ENCODE data around the gene INSYN2B.

INSYN2B gene

GRCh38 chr5:169880785-169881184 is 99.5 kb downstream of the INSYN2B start:
- Histone ChIP-seq H3K36me3 (ENCODE audit: control insufficient read depth, insufficient read depth, low read length) (peaks cover 2% of the 10 kb centered on the region), H3K4me3 (replicated peaks; ENCODE audit: low read depth, low read length) (no peak overlapping the region), H3K27me3 (replicated peaks; ENCODE audit: control insufficient read depth, insufficient read depth, low read length) (no peaks in the 10 kb centered on the region)
- TF ChIP-seq, protein P1, sequence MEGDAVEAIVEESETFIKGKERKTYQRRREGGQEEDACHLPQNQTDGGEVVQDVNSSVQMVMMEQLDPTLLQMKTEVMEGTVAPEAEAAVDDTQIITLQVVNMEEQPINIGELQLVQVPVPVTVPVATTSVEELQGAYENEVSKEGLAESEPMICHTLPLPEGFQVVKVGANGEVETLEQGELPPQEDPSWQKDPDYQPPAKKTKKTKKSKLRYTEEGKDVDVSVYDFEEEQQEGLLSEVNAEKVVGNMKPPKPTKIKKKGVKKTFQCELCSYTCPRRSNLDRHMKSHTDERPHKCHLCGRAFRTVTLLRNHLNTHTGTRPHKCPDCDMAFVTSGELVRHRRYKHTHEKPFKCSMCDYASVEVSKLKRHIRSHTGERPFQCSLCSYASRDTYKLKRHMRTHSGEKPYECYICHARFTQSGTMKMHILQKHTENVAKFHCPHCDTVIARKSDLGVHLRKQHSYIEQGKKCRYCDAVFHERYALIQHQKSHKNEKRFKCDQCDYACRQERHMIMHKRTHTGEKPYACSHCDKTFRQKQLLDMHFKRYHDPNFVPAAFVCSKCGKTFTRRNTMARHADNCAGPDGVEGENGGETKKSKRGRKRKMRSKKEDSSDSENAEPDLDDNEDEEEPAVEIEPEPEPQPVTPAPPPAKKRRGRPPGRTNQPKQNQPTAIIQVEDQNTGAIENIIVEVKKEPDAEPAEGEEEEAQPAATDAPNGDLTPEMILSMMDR (IDR thresholded peaks at IDR 0.05; ENCODE audit: insufficient read depth, low read length, poor library complexity, severe bottlenecking), result no peak
- no peak for DNase-seq (ENCODE audit: extremely low read depth, insufficient read length)

DNA sequence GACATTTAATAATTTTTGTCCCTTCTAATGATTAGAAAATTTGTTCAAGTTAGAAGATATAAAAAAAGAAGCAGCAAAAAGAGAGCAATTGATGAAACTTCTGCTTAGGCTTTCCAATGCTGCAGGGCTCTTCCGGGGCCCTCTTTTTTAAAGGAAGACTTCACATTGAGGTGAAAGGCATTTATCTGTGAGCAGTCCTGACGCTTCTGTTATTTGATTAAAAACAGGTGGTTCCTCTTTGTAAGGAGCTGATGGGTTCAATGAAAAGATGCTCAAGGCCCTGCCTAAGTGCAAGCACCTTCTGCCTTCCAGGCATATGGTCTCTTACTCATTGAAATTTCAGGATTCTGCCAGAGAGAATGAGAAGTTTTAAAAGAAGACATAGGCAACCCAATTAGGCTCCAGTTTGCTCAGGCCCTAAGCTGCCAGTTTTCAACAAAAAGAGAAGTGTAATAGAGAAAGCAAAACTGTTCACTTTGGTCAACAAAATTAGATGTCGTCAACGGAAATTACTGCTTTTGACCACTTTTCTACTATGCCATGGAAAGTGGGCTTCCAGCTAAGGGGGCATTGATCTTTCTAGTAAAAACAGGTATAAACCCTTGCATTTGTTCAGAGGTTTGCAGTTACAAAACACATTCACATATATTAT is 100.2 kb downstream of the INSYN2B start:
- DNase-seq (ENCODE audit: extremely low read depth, insufficient read length), result no peak
- Histone ChIP-seq H3K4me3 (replicated peaks; ENCODE audit: low read depth, low read length) (no peak overlapping the region), H3K36me3 (ENCODE audit: control insufficient read depth, insufficient read depth, low read length) (peaks cover 4% of the 10 kb centered on the region), H3K27me3 (replicated peaks; ENCODE audit: control insufficient read depth, insufficient read depth, low read length) (no peaks in the 10 kb centered on the region)
- TF ChIP-seq, protein P1 (IDR thresholded peaks at IDR 0.05; ENCODE audit: insufficient read depth, low read length, poor library complexity, severe bottlenecking), result no peak

GRCh38 chr5:169876386-169876785 is 103.9 kb downstream of the INSYN2B start:
- H3K27me3 ChIP-seq (replicated peaks; ENCODE audit: control insufficient read depth, insufficient read depth, low read length), result no peaks in the 10 kb centered on the region
- TF ChIP-seq, protein P1 (IDR thresholded peaks at IDR 0.05; ENCODE audit: insufficient read depth, low read length, poor library complexity, severe bottlenecking), result no peak
- no peak for DNase-seq (ENCODE audit: extremely low read depth, insufficient read length)
- no peak overlapping the region for H3K4me3 ChIP-seq (replicated peaks; ENCODE audit: low read depth, low read length)
- peaks cover 4% of the 10 kb centered on the region for H3K36me3 ChIP-seq (ENCODE audit: control insufficient read depth, insufficient read depth, low read length)

DNA sequence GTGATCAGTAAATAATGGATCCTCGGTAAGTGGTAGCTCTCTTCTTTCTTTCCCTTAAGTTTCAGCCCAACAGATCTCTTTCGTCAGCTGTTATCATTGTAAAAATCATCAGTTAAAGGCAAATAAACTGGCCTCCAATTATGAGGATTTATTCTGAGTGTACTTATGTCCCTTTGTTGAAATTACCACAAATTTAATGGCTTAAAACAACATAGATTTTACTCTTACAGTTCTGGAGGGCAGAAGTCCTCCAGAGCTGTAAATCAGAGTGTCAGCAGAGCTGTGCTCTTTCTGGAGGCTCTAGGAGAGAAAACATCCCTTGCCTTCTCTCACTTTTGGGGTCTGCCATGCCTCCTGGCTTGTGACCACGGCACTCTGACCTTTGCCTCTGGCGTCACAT is 104.6 kb downstream of the INSYN2B start:
- Histone ChIP-seq H3K4me3 (replicated peaks; ENCODE audit: low read depth, low read length) (no peak overlapping the region), H3K27me3 (replicated peaks; ENCODE audit: control insufficient read depth, insufficient read depth, low read length) (no peaks in the 10 kb centered on the region), H3K36me3 (ENCODE audit: control insufficient read depth, insufficient read depth, low read length) (peaks cover 4% of the 10 kb centered on the region)
- TF ChIP-seq, protein P1 (IDR thresholded peaks at IDR 0.05; ENCODE audit: insufficient read depth, low read length, poor library complexity, severe bottlenecking), result no peak
- DNase-seq (ENCODE audit: extremely low read depth, insufficient read length), result no peak

DNA sequence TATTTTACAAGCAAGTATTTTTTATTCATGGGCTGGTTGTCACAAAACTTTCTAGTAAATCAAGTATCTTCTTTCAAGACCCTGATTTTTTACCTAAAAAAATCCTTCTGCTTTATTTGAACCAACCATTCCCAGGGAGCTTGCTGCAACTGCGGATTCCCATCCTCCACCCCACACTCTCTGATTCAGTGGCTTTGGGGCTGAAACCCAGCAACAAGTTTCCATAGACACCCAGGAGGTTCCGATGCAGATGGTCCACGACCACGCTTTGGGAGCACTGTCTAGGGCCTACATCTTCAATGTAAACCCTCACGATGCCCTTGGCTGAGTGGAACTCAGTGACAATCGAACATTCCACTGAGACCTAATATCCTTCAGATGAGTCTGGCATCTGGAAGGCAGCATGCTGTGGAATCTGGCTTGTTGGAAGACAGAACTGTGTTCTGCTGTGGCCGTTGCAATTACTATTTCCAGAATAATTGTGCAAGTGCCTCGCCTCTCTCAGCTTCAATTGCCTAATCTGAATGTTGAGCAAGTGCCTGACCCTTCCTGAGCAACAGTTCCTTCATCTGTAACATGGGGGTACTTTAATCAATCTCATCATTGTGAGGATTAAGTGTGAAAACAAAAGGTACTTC is 105.1 kb downstream of the INSYN2B start:
- H3K4me3 ChIP-seq (replicated peaks; ENCODE audit: low read depth, low read length), result no peak overlapping the region
- H3K36me3 ChIP-seq (ENCODE audit: control insufficient read depth, insufficient read depth, low read length), result peaks cover 4% of the 10 kb centered on the region
- TF ChIP-seq, protein P1 (IDR thresholded peaks at IDR 0.05; ENCODE audit: insufficient read depth, low read length, poor library complexity, severe bottlenecking), result no peak
- no peaks in the 10 kb centered on the region for H3K27me3 ChIP-seq (replicated peaks; ENCODE audit: control insufficient read depth, insufficient read depth, low read length)
- no peak for DNase-seq (ENCODE audit: extremely low read depth, insufficient read length)
